KBM-7 (cell line): ENCODE data around the gene HSPE1.
"Not testable (repeated sequence)": the region's sequence is repeated elsewhere in the genome, so short reads cannot be mapped to it uniquely, and the experiment has no call there.

Experiments used
- DNase-seq: peaks from one replicate; pipeline ENCODE4 v3.0.0-alpha.2; 2015
- in situ Hi-C: fragments of 300-500 bp; cut with MboI; formaldehyde crosslinking; loops from 2 replicates; pipeline ENCODE4 v1.14.3; 2020; ENCODE audit warnings: low sequenced_read_pairs, low pct_unique_long_range_greater_than_20kb, mixed read lengths

The HSPE1 gene

DNA sequence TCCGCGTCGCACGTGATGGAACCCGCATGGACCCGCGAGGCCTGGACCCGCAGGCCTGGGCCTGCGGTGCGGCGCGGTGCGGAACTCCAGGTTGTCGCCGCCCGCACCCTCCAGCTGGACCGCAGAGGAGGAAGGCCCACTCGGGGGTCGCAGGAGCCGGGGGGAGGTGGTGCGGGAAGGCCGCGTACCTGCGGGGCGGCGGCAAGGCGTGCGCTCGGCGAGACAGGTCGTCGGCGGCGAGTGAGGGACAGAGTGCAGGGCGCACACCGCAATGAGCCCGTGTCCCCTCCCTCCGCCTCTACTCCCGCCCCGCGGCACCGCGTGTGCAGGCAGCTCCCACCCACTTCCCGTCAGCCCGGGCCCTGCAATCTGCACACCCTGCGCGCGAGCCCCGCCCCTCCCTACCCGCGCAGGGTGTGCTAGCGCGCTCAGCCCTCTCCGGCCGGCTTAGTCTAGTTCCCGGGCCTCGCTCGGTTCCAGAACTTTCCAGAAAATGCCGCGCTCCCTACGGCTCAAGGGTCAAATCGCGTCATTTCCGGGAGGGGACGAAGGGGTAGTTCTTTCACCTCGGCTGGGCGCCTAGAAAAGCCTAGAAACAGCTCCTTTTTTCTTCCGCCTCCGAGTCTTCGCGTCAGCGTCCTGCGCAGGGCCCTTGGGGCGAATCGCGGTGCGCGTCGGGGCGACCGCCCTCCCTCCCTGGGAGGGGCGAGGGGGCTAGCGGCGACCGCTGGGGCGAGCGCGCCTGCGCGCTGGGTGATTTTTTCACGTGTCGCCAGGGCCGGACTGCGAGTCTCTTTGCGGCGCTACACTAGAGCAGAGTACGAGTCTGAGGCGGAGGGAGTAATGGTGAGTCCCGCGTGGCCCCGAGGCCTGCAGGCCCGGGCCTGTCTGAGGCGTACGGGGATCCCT is at the start of gene HSPE1, which contains the start of gene HSPD1:
TSS of gene HSPE1 (plus strand) at position 786 of the 909 bp plus-strand sequence. CDS start at position 844, 58 bp downstream.
TSS of gene HSPD1 (minus strand) at position 247 of the 909 bp plus-strand sequence. CDS start 992 bp downstream, outside the sequence.
- in situ Hi-C loops = no loop called here
- DNase-seq = peak; percentile 99

DNA sequence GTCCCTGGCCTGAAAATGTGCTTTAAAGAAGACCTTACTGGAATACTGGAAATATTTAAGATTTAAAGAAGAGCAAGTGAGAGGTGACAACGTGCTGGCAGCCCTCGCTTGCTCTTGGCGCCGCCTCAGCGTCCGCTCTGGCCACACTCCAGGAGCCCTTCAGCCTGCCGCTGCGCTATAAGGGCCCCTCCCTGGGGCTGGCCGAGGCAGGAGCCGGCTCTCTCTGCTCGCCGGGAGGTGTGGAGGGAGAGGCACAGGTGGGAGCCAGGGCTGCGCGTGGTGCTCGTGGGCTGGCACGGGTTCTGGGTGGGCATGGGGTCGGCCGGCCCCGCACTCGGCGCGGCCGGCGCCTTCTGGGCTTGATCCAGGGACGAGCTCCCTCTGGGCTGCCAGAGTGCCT is 49.7 kb upstream of the HSPE1 start:
- in situ Hi-C loops = no loop called here
- DNase-seq = no peak

DNA sequence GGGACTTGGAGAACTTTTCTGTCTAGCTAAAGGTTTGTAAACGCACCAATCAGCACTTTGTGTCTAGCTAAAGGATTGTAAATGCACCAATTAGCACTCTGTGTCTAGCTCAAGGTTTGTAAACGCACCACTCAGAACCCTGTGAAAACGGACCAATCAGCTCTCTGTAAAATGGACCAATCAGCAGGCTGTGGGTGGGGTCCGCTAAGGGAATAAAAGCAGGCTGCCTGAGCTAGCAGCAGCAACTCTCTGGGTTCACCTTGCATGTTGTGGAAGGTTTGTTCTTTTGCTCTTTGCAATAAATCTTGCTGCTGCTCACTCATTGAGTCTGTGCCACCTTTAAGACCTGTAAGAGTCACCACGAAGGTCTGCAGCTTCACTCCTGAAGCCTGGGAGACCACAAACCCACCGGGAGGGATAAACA is 49.2 kb upstream of the HSPE1 start:
- in situ Hi-C loops = not testable (repeated sequence)
- DNase-seq = peak; percentile 16

DNA sequence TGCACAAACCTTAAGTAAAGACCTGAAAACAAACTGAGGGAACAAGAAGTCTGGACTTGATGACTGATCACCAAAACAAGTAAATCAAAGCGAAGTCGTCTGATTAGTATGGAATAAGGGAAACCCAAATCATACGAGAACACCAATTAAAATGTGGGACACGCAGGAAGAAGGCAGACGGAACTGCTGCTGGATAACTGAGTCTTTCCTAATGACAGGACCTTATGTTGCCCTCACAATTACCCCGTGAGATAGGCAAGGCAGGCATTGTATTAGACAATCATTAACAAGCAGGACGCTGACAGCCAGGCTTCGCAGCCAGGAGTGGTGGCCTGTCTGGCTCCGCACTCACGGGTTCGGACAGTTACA is 47.4 kb upstream of the HSPE1 start:
- in situ Hi-C loops = no loop called here
- no peak for DNase-seq

DNA sequence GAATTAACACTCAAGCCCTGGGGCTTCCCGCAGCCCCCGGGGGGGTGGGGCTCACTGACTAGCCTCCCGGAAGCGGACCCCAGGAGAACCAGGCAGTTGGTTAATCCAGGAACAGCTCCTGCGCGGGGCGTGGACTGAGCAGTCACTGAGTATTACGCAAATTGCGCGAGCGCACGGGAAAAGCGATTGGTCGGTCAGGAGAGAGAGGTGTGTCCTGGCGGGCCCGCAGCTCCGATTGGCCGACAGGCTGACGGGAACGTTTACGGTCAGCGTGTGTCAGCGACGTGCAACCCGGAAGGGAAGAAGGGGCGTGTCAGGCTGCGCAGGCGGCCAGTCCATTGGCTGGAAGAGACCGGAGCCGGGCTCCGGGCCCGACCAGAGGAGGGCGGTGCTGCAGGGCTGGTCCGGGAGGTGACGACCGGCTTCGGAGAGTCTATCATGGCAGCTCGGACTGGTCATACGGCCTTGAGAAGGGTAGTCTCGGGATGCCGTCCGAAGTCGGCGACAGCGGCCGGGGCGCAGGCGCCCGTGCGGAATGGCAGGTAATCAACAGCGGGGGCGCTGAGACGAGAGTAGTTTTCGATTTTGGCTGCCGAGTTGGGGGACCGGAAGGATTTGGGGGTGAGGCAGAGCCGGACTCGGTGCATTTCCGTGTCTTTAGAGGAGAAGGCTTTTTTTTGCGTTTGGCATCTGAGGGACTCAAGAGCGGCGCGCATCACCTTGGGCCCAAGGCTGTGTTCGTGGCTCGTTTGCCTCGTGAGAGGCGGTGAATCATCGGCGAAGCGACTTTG is 46.9 kb upstream of the HSPE1 start, which contains the start of gene COQ10B:
TSS of gene COQ10B (plus strand) at position 430 of the 791 bp plus-strand sequence. CDS start at position 439, 9 bp downstream.
- DNase-seq = peak; percentile 99
- in situ Hi-C loops = no loop called here

DNA sequence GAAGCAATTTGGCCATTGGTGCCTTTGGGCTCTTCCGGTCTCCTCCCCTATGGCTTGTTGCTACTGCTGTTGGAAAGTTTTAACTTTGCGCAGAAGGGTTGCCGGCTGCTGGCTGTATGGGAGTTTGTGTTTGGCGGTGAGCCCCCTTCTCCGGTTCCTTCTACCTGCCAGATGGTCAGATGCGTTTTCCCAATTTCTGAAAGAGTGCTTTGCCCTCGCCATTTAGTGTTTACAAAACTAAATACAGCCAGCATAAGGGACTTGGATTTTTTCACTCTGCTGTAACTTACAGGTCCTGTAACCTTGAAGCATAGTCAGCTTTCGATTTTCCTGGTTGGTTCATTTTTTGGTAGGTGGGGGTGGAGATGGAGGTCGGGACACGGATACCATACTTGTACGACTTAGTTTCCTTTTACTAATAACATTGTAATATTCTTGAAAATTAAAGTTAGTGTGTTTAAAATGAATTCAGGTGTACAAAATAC is 46.2 kb upstream of the HSPE1 start:
- in situ Hi-C loops = no loop called here
- peak; percentile 83 for DNase-seq

DNA sequence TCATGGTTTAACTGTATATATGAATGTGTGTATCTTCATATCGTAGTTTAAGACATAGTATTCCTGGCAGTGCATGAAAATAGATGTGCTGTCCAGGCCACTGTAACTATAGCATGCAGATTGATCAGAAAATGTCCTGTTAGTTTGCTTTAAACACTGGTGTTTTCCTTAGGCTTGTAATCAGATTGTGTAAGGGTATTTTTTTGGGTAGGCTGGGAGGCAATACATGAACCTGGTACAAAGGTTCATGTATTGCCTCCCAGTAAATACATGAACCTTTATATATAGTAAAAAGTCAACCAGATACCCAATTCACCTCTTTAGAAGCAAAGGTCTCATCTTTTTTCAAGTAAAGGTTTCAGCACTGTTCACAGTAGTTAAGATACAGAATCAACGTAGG is 45.3 kb upstream of the HSPE1 start:
- in situ Hi-C loops = no loop called here
- DNase-seq = no peak

DNA sequence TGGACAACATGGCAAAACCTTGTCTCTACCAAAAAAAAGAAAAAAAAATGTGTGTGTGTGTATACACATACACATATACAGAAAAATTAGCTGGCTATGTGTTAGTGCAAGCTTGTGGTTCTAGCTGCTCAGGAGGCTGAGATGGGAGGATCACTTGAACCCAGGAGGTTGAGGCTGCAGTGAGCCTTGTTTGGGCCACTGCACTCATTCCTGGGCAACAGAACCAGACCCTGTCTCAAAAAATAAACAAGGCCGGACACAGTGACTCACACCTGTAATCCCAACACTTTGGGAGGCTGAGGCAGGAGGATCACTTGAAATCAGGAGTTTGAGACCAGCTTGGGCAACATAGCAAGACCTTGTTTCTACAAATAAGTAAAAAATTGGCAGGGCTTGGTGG is 44.8 kb upstream of the HSPE1 start:
- no peak for DNase-seq
- in situ Hi-C loops = no loop called here

DNA sequence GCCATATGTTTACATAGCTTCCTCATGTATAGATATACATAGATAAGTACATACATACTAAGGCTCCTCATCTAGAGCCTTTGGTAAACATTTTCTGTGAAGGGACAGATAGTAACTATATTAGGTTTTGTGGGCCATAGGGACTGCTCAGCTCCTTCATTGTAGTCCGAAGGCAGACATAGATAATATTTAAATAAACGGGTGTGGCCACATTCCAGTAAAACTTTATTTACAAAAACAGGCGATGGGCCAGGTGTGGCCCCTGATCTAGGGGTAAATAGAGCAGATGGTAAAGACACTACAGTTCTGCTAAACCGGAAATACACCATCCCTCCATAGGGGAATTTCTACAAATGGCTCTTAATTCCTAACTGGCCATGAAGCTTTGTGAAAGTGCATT is 39.5 kb upstream of the HSPE1 start:
- in situ Hi-C loops = no loop called here
- DNase-seq = no peak

DNA sequence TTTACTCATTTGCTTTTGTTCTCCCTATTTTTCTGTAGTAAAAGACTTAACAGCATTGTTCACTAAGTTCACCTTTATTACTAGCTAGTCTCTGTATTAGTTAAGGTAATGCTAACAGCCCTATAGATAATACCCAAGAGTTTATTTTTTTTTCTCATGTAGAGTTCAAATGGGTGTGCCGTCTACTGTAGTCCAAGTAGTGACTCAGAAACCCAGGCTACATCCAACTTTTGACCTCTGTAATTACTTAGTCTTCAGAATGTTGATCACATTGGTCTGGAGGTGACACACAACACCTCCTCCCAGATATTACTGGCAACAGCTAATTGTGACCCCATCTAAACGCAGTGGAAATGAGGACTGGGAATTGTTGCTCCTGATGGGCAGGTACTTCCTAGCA is 39.1 kb upstream of the HSPE1 start:
- DNase-seq = no peak
- in situ Hi-C loops = no loop called here

DNA sequence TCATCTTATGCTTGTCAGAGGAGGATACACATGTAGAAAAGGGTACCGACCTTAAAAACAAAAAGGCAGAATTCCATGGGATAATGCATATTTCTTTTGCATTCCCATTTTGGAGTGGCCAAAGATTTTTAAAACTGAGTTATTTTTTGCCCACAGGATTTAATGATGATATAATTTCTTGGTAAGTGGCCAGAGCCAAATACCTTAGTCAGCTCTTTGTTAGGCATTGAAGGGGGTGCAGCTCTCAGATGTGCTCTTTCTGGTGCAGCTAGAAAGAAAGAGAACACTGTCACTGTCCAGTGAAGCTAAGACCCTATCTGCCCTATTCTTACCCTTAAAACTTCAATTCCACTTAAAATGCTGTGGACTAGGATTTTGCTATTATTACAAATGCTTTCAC is 36.0 kb upstream of the HSPE1 start:
- in situ Hi-C loops = no loop called here
- no peak for DNase-seq

DNA sequence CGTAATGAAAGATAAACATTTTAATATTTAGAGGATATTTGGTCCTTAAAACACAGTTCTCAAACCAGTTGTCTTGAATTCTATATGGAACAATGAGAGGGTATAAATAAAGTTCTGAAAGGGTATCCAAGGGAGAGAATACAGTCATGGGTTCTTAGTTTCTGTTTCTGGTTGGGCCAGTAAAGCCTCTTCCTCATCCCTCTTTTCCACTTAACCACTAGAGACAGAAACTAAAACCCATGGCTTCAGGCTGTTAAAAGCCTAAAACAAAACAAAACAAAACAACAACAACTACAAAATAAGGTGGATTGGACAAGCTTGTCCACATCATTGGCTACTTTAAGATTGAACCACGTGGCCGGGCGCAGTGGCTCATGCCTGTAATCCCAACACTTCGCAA is 28.0 kb upstream of the HSPE1 start:
- DNase-seq = no peak
- in situ Hi-C loops = no loop called here

DNA sequence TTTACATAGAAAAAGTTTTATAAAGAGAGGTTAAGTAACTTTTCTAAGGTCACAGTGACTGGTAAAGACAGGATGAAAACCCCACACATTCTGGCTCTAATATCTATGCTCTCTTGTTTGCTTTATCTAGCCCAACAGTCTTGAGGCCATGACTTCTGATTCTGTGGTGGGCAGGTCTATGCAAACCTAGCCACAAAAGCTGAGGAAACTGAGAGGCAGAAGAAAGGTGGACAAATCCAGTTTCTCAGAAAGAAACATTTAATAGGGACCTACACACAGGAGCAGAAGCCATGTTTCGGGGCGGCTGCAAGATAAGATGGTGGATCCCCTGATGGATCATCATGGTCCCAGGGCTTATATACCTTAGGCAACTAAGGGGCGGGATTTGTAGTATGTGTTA is 22.4 kb upstream of the HSPE1 start:
- in situ Hi-C loops = no loop called here
- DNase-seq = no peak

DNA sequence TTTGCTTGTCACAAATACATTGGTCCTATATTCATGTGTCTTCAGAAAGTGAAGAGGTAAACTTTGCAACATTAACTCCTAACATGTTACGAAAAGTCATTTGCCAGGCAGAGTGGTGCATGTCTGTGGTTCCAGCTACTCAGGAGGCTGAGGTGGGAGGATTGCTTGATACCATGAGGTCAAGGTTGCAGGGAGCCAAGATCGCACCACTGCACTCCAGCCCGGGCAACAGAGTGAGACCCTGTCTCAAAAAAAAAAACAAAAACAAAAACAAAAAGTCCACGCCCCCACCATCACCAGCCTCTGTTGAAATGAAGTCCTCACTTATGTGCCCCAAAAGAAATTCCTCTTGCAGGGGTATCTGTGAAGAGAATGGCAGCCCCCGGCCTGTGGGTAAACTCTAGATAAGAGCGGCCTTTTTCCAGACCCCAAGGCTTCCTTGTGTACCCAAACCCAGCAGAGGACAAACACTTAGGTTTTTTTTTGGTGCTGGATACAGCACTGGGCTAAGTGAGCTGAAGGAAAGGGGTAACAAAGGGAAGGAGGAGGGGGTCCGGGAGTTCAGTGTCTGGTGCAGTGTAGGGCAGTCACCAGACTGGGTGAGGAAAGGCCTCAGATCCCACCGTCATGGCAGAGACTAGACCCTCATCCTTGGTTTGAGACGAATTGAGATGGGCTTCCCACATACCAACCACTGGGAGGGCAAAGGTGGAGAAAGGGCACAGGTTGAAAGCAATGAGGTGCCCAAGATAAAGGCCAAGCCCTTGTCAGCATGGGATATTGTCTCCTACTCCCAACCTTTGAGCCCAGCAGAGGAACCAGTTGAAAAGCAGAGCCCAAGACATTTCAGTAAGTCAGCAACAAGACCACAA is 19.8 kb upstream of the HSPE1 start:
- in situ Hi-C loops = no loop called here
- no peak for DNase-seq

DNA sequence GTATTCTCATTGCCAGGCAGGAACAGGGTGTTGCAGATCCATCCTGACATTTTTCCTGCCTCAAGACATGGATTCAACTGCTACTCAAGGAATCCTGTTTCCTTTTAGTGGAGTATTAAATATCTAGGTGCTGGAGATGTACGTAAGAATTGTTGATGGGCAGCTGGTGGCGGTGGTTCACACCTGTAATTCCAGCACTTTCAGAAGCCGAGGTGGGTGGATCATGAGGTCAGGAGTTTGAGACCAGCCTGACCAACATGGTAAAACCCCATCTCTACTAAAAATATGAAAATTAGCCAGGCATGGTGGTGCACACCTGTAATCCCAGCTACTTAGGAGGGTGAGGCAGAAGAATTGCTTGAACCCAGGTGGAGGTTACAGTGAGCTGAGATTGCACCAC is 15.9 kb upstream of the HSPE1 start:
- DNase-seq, in situ Hi-C loops: not testable (repeated sequence)

DNA sequence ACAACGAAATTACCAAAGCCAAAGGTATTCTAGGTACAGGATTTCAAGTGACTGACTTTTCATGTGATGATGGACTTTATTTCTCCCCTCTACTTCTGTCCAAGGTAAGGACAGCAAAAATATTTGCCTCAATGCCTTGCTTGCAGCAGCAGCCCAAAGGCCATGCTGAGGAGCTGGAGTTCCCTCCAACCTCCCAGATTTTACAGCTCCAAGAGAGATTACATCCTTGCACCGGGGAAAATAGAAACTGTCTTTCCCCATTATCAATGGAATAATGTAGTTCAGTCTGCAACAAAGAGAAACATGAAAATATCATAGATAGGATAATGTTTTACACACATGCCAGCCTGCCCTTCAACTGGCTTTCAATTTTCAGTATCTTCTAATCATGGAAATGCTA is 14.0 kb upstream of the HSPE1 start:
- no peak for DNase-seq
- in situ Hi-C loops = no loop called here

DNA sequence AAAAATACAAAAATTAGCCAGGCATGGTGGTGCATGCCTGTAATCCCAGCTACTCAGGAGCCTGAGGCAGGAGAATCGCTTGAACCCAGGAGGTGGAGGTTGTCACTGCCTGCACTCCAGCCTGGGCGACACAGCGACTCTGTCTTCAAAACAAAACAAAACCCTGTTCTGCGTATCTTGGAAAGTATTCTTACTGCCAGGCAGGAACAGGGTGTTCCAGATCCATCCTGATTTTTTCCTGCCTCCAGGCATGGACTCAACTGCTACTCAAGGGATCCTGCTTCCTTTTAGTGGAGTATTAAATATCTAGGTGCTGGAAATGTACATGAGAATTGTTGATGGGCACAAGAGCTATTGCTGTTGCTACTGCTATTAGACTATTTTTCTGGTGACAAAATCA is 12.8 kb upstream of the HSPE1 start:
- no peak for DNase-seq
- in situ Hi-C loops = no loop called here

DNA sequence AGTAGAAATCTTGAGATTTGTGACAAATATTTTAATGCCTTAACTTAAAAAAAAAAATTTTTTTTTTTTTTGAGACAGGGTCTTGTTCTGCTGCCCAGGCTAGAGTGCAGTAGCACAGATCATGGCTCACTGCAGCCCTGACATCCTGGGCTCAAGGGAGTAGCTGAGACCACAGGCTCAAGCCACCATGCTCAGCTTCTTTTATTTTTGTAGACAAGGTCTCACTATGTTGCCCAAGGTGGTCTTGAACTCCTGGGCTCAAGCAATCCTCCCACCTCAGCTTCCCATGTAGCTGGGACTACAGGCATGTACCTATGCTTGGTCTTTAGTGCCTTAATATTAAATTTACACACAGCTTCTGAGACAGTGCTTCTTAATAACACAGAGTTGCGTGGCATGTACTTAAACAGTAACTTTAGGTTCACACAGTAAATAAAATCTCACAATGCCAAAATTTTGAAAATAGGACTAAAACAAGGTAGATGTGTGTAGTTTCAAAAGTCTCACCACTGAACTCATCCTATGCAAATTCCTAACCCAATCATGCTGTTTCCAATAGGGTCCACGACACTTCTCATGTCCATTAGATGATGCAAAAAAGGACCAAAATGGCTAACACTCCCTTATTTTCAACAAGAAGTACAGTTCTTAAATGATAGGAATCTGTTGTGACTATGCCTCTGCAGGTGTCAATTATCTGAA is 4.6 kb upstream of the HSPE1 start:
- in situ Hi-C loops = no loop called here

More for the DNA sequence above, 4.6 kb upstream of the HSPE1 start:
- DNase-seq = no peak
